WTC11 (cell line): Measurements from ENCODE around the gene FBXO45. TPM values are rescaled to one million over a fixed set of nuclear protein-coding genes. Genes with fewer than 3 reads are reported as not detected.

Experiments
- ATAC-seq: fragments of 200-7000 bp; cut with Tn5 transposase; 2 replicates; pipeline ENCODE4 v1.10.0; 2021; ENCODE audit warnings: mild to moderate bottlenecking, moderate library complexity
- CTCF ChIA-PET: fragments of 300-600 bp; sonication (Branson Sonifier 250); formaldehyde crosslinking; loops from one replicate; lab custom pipeline; 2021; ENCODE audit warnings: antibody characterized with exemption; lab: Charles Lee
- POLR2A ChIA-PET: fragments of 350-600 bp; sonication (Branson Sonifier 250); formaldehyde crosslinking; loops from one replicate; lab custom pipeline; 2021; ENCODE audit warnings: antibody characterized with exemption; lab: Charles Lee
- DNase-seq: peaks from one replicate; pipeline ENCODE4 v3.0.0; 2021; ENCODE audit warnings: low spot score
- H3K27ac Mint-ChIP-seq: 2 replicates; pipeline ENCODE4 v1.8.0; 2021; ENCODE audit warnings: mixed read lengths
- H3K27me3 Mint-ChIP-seq: 2 replicates; pipeline ENCODE4 v1.8.0; 2021; ENCODE audit warnings: low read depth, mild to moderate bottlenecking, moderate library complexity, mixed read lengths
- H3K36me3 Mint-ChIP-seq: 2 replicates; pipeline ENCODE4 v1.8.0; 2021; ENCODE audit warnings: mixed read lengths
- H3K4me1 Mint-ChIP-seq: 2 replicates; pipeline ENCODE4 v1.8.0; 2022; ENCODE audit warnings: mixed read lengths
- H3K4me3 Mint-ChIP-seq: 2 replicates; pipeline ENCODE4 v1.8.0; 2021; ENCODE audit warnings: mild to moderate bottlenecking, moderate library complexity, mixed read lengths
- H3K9me3 Mint-ChIP-seq: 2 replicates; pipeline ENCODE4 v1.8.0; 2021; ENCODE audit warnings: mixed read lengths
- AR ChIP-seq: fragments of 250-450 bp; sonication (Bioruptor Pico); IDR thresholded peaks from 2 replicates; pipeline ENCODE4 v1.9.0; 2021; ENCODE audit warnings: mild to moderate bottlenecking
- ATF2 ChIP-seq: sonication (generic); formaldehyde crosslinking; IDR thresholded peaks from 2 replicates; pipeline ENCODE4 v1.8.1; 2022; ENCODE audit warnings: low read depth, missing genetic modification reagents, borderline replicate concordance
- CDX4 ChIP-seq: fragments of 250-450 bp; sonication (Bioruptor Pico); IDR thresholded peaks from 2 replicates; pipeline ENCODE4 v1.9.0; 2021; ENCODE audit warnings: moderate library complexity, mild to moderate bottlenecking, inconsistent platforms, borderline replicate concordance
- CREM ChIP-seq: sonication (generic); formaldehyde crosslinking; IDR thresholded peaks from 2 replicates; pipeline ENCODE4 v1.8.1; 2022; ENCODE audit warnings: mild to moderate bottlenecking, missing genetic modification reagents, moderate library complexity
- ELF4 ChIP-seq: sonication (generic); formaldehyde crosslinking; IDR thresholded peaks from 2 replicates; pipeline ENCODE4 v1.8.1; 2022; ENCODE audit warnings: low read depth, mild to moderate bottlenecking, moderate library complexity, missing genetic modification reagents
- EMX1 ChIP-seq: fragments of 250-450 bp; sonication (Bioruptor Pico); IDR thresholded peaks from 2 replicates; pipeline ENCODE4 v1.8.0; 2021; ENCODE audit warnings: mild to moderate bottlenecking
- GABPB1 ChIP-seq: sonication (generic); formaldehyde crosslinking; IDR thresholded peaks from 2 replicates; pipeline ENCODE4 v1.8.1; 2023; ENCODE audit warnings: mild to moderate bottlenecking, missing genetic modification reagents
- GRHL2 ChIP-seq: fragments of 250-450 bp; sonication (Bioruptor Pico); IDR thresholded peaks from 2 replicates; pipeline ENCODE4 v1.8.0; 2022; ENCODE audit warnings: mild to moderate bottlenecking, moderate library complexity; ENCODE audit not compliant: insufficient replicate concordance, severe bottlenecking
- HMGA2 ChIP-seq: fragments of 250-450 bp; sonication (Bioruptor Pico); IDR thresholded peaks from 2 replicates; pipeline ENCODE4 v1.4.0; 2021; ENCODE audit warnings: mild to moderate bottlenecking, moderate library complexity
- IRF2 ChIP-seq: sonication (generic); formaldehyde crosslinking; IDR thresholded peaks from 2 replicates; pipeline ENCODE4 v1.8.0; 2022; ENCODE audit warnings: low read depth, missing genetic modification reagents, borderline replicate concordance
- JUN ChIP-seq: sonication (generic); formaldehyde crosslinking; IDR thresholded peaks from 2 replicates; pipeline ENCODE4 v1.8.0; 2023; ENCODE audit warnings: mild to moderate bottlenecking, missing genetic modification reagents
- KAT7 ChIP-seq: sonication (generic); formaldehyde crosslinking; IDR thresholded peaks from 2 replicates; pipeline ENCODE4 v1.8.1; 2023; ENCODE audit warnings: missing genetic modification reagents, mild to moderate bottlenecking, borderline replicate concordance
- MAX ChIP-seq: sonication (generic); formaldehyde crosslinking; IDR thresholded peaks from 2 replicates; pipeline ENCODE4 v1.8.0; 2022; ENCODE audit warnings: mild to moderate bottlenecking, missing genetic modification reagents
- MLX ChIP-seq: sonication (generic); formaldehyde crosslinking; IDR thresholded peaks from 2 replicates; pipeline ENCODE4 v1.8.1; 2023; ENCODE audit warnings: mild to moderate bottlenecking, missing genetic modification reagents, moderate library complexity
- NFYB ChIP-seq: sonication (generic); formaldehyde crosslinking; conservative IDR thresholded peaks from 2 replicates; pipeline ENCODE4 v1.8.0; 2022; ENCODE audit warnings: low read depth, missing genetic modification reagents
- NR3C1 ChIP-seq: sonication (generic); formaldehyde crosslinking; conservative IDR thresholded peaks from 2 replicates; pipeline ENCODE4 v1.8.1; 2023; ENCODE audit warnings: low read depth, mild to moderate bottlenecking, missing genetic modification reagents
- OVOL2 ChIP-seq: fragments of 250-450 bp; sonication (Bioruptor Pico); IDR thresholded peaks from 2 replicates; pipeline ENCODE4 v1.9.0; 2021; ENCODE audit warnings: mild to moderate bottlenecking, borderline replicate concordance
- PREB ChIP-seq: sonication (generic); formaldehyde crosslinking; IDR thresholded peaks from 2 replicates; pipeline ENCODE4 v1.8.1; 2022; ENCODE audit warnings: mild to moderate bottlenecking, missing genetic modification reagents, moderate library complexity, borderline replicate concordance
- STAT6 ChIP-seq: sonication (generic); formaldehyde crosslinking; conservative IDR thresholded peaks from 2 replicates; pipeline ENCODE4 v1.8.1; 2023; ENCODE audit warnings: mild to moderate bottlenecking, low read depth, missing genetic modification reagents, moderate library complexity
- TEAD4 ChIP-seq: sonication (generic); formaldehyde crosslinking; IDR thresholded peaks from 2 replicates; pipeline ENCODE4 v1.8.0; 2022; ENCODE audit warnings: mild to moderate bottlenecking, missing genetic modification reagents
- TP53 ChIP-seq: sonication (generic); formaldehyde crosslinking; IDR thresholded peaks from 2 replicates; pipeline ENCODE4 v1.8.1; 2023; ENCODE audit warnings: mild to moderate bottlenecking, missing genetic modification reagents
- ZNF416 ChIP-seq: fragments of 250-450 bp; sonication (Bioruptor Pico); IDR thresholded peaks from 2 replicates; pipeline ENCODE4 v1.9.0; 2021; ENCODE audit warnings: mild to moderate bottlenecking, inconsistent platforms
- ZNF423 ChIP-seq: fragments of 250-450 bp; sonication (Bioruptor Pico); IDR thresholded peaks from 2 replicates; pipeline ENCODE4 v2.1.2; 2022; ENCODE audit warnings: mild to moderate bottlenecking, moderate library complexity
- ZNF425 ChIP-seq: fragments of 250-450 bp; sonication (Bioruptor Pico); conservative IDR thresholded peaks from 2 replicates; pipeline ENCODE4 v1.9.0; 2021; ENCODE audit warnings: mild to moderate bottlenecking
- total RNA-seq: library from RNA; stranded (reverse); gene quantifications from 3 replicates; pipeline ENCODE4 v1.2.3, GENCODE V29; 2021

The FBXO45 gene
- total RNA-seq, 1 experiment from 2014 or later, result 15.4 TPM

- no peak overlapping the region for H3K4me3 Mint-ChIP-seq
- no peaks in the 10 kb centered on the region for H3K27me3 Mint-ChIP-seq
- H3K4me1 Mint-ChIP-seq, result no peaks in the 10 kb centered on the region
- ChIA-PET POLR2A (no interaction called here), CTCF (no interaction called here)
- no peak overlapping the region for H3K27ac Mint-ChIP-seq
- peaks cover 8% of the 10 kb centered on the region; the same call in 1 of the 2 replicates for H3K36me3 Mint-ChIP-seq
- DNase-seq (no peak), ATAC-seq (no peak)
- TF ChIP-seq ZNF425 (no peak), ZNF423 (CRISPR knock-in tag) (no peak), NR3C1 (CRISPR knock-in tag) (no peak), GABPB1 (CRISPR knock-in tag) (no peak), KAT7 (CRISPR knock-in tag) (no peak), OVOL2 (CRISPR knock-in tag) (no peak), PREB (CRISPR knock-in tag) (no peak), MLX (CRISPR knock-in tag) (no peak), EMX1 (no peak), JUN (CRISPR knock-in tag) (no peak), IRF2 (CRISPR knock-in tag) (no peak), TP53 (CRISPR knock-in tag) (no peak), ELF4 (CRISPR knock-in tag) (no peak), AR (CRISPR knock-in tag) (no peak), TEAD4 (CRISPR knock-in tag) (no peak), NFYB (CRISPR knock-in tag) (no peak), GRHL2 (CRISPR knock-in tag) (no peak)
- H3K9me3 Mint-ChIP-seq, result no peaks in the 10 kb centered on the region
These were observed 8.6 kb upstream of the FBXO45 start for GRCh38 chr3:196559826-196560225.

GRCh38 chr3:196563721-196564225 is 4.7 kb upstream of the FBXO45 start:
- Mint-ChIP-seq H3K9me3 (no peaks in the 10 kb centered on the region), H3K4me1 (peaks cover 6% of the 10 kb centered on the region), H3K4me3 (no peak overlapping the region), H3K27ac (no peak overlapping the region), H3K36me3 (peaks cover 8% of the 10 kb centered on the region; the same call in 1 of the 2 replicates), H3K27me3 (no peaks in the 10 kb centered on the region)
- CTCF ChIA-PET, result interaction anchor here (0.6 kb wide), 1 partner anchor 1160 kb away, joined by 4 read pairs; no protein-coding TSS in a partner anchor
- ATAC-seq (no peak), DNase-seq (no peak)
- TF ChIP-seq HMGA2, result no peak
- no peak for TF ChIP-seq STAT6 (CRISPR knock-in tag)
- TF ChIP-seq CDX4, result no peak
- TF ChIP-seq MAX (CRISPR knock-in tag), result no peak
- no peak for TF ChIP-seq ZNF416 (CRISPR knock-in tag)
- TF ChIP-seq CREM, result no peak
- no peak for TF ChIP-seq ATF2
- POLR2A ChIA-PET, result no interaction called here
